ENCODE data around the gene VPS37B.
A peak's percentile ranks its signal among the peaks of the same experiment; 100 is the strongest.
"Not testable (repeated sequence)": the region's sequence is repeated elsewhere in the genome, so short reads cannot be mapped to it uniquely, and the experiment has no call there.

The VPS37B gene

DNA sequence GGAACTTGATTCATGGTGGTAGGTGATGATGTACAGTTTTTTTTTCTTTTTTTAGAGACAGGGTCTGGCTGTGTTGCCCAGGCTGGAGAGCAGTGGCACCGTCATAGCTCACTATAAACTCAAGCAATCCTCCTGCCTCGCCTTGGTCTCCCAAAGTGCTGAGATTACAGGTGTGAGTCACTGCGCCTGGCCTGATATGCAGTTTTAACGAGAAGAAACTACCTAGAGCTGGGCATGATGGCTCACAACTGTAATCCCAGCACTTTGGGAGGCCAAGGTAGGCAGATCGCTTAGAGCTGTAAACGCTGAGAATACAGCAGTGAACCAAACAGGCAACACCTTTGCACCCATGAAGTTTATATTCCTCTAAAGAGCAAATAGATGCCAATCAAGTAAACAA is 13.0 kb upstream of the VPS37B start:
- no peak for DNase-seq (ENCODE audit: low read depth in 4 of 4, low spot score in 1 of 4)

DNA sequence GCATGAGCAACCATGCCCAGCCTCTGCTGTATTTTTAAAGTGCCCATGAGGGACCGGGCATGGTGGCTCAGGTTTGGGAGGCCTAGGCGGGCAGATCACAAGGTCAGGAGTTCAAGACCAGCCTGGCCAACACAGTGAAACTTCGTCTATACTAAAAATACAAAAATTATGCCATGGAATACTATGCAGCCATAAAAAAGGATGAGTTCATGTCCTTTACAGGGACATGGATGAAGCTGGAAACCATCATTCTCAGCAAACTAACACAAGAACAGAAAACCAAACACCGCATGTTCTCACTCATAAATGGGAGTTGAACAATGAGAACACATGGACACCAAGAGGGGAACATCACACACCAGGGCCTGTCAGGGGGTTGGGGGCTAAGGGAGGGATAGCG is 9.3 kb upstream of the VPS37B start:
- DNase-seq (ENCODE audit: low read depth in 4 of 4, low spot score in 1 of 4): not testable (repeated sequence)

DNA sequence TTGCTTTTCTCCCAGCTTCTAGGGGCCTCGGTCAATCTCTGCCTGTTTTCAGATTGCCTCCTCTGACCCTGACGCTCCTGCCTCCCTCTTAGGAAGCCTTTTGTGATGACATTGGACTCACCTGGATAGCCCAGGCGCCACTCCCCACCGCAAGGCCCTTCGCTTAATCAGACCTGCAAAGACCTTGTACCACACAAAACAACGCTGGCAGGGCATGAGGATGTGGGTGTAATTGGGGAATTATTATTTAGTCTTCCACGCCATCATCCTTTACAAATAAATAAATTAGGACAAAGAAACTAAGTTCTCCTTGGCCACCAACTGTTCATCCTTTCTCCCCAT is 7.7 kb upstream of the VPS37B start:
- DNase-seq (ENCODE audit: low read depth in 4 of 4, low spot score in 1 of 4): no peak

DNA sequence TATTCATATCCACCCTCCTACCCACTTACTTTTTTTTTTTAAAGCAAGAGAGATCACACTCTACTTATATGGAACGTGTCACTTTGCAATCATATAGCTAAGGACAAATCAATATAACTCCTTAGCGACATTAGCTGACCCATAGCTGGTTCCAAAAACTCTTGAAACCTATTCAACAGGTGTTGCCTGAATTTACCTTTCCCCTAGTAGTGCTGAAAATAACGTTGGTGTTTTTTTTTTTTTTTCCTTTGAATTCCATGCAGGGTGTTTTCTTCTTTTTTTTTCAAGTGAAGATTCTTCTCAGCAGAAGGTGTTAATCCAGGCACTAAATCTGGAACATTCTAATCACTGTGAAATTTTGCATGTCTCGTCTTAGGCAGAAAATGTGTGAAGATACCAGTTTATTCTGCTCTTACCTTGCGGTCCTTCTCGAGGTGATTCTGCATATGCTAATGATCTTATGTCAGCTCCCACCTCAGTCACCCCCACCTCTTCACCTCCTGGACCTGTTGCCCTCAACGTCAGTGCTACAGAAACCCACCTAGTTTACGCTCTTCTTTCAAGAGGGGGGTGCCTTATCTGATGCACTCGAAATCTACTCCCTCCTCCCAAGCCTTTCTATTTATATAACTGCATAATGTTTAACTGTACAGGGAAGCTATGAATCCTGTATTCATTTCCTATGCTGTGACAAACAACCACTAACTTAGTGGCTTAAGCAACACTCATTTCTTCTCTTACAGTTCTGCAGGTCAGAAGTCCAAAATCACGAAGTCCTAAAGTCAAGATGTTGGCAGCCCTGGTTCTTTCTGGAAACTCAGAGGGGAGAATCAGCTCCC is 7.1 kb upstream of the VPS37B start:
- no peak for DNase-seq (ENCODE audit: low read depth in 4 of 4, low spot score in 1 of 4)

DNA sequence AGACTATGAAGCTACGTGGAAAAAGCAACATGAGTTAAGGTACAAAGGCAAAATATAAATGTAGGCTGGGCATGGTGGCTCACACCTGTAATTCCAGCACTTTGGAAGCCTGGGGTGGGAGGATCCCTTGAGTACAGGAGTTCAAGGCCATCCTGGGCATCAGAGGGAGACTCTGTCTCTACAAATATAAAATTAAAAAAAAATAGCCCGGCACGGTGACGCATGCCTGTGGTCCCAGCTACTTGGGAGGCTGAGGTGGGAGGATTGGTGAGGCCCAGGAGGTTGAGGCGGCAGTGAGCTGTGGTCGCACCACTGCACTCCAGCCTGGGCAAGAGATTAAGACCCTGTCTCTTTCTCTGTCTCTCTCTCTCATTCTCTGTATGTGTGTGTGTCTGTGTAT is 4.0 kb upstream of the VPS37B start:
- no peak for DNase-seq (ENCODE audit: low read depth in 4 of 4, low spot score in 1 of 4)

DNA sequence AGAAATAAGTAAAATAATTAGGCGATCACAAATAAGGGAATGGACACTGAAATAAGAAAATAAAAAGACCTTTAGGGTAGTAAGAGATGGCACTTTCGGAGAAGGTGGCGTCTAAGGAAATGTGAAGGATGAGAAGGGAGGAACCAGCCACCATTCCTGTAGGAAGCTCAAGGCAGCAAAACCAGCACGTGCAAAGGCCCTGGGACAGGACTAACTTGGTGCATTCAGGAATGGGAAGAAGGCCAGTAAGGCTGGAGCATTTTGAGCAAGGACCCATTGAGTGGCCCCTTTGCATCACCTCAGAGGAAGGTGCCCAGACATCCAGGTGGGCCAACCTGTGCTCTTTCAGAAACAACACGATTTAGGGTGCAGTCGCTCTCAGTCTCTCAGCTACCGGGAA is 738 bp upstream of the VPS37B start:
- no peak for DNase-seq (ENCODE audit: low read depth in 4 of 4, low spot score in 1 of 4)

DNA sequence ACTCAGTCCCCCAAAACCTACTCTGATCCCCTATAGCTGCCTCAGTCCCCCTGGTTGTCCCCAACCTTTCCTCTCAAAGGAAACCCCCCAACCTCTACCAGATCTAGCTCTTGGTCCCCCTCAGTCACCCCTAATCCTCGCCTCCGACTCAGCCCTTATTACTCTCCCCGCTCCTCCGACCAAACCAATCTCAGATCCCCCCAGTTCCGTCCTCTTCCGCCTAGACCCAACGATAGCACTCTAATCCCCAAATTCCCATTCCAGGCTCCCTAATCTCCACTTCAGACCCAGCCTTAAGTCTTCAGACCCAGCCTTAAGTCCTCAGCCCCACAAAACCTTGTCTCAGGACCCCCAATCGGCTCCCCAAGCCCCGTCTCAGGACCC is 612 bp downstream of the VPS37B start:
- no peak for DNase-seq (ENCODE audit: low read depth in 4 of 4, low spot score in 1 of 4)

DNA sequence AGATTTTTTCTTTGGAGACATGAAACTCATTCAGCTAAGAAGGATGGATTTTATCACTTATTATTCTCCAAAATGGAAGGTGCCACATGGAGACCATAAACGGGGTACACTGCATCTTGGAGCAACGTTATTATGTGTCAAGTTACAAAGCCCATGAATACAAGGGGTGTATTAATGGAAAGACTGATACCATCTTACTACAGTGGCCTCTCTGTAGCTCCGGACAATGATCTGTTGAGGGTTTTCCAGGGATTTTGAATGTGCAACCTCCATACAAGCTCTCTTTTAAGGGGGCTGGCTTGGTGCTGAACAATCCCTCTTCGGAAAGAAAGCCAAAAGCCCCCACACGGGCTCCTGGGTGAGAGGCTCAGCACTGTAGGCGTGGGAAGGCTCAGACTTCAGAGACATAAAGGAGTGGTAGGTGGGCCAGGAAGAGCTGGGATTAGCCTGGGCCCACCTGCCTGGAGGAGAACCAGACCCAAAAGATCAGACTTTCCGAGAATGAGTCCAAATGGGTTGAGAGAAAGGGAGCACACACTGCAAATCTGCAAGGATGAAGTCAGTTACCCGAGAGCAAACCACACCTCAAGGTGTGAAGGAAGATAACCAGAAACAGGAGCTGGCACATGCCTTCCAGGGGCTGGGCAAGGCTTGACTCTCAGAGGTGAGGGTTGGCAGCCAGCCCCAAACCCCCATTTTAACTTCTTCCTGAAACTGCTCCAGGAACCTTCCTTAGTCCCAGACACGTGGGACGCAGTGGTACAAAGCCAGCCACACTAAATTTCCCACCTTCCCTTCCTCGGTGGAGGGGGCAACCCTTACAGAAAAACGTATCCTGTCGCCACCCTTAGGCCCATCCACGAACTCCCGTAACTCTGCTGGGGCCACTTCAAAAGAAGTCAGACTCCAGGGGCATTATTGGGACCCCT is 1.5 kb downstream of the VPS37B start:
- no peak for DNase-seq (ENCODE audit: low read depth in 4 of 4, low spot score in 1 of 4)

DNA sequence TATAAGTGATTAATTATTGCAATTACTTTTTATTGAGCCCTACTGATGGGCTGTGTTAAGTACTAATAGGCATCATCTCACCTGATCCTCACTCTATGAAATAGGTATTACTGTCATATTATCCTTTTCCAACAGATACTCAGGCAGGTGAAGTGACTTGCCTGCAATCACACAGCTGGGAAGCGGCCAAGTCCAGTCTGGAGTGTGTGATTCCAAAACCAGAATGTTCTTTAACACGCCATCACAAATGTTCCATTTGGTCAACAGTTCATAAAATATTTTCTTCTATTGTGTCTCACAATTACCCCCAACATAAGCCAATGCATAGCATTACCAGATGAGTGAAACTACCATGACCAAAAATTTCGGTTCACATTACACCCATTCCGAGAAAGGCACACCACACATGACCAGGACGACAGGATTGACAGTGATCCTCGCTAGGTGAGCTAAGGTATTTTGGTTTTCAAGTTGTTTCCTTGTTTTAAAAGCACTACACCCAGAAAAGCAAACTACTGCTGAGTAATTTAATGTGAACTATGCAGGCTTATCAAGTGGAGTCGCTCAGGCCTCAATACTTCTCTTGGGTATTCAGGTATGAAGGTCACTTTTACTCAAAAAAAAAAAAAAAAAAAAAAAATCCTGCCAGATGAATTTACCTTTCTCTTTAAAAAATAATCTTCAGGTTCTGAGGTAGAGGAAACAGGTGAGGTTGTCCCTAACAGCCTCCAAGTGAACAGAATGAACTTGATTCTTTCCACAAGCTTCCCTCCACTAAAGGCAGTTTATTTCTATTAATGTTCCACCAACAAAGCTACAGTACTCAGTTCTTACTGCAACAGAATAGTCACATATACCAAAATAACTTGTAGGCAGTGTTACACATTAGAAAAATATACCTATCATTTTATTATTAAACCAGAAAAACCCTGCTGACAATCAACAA is 2.4 kb downstream of the VPS37B start:
- DNase-seq (ENCODE audit: low read depth in 4 of 4, low spot score in 1 of 4): no peak

DNA sequence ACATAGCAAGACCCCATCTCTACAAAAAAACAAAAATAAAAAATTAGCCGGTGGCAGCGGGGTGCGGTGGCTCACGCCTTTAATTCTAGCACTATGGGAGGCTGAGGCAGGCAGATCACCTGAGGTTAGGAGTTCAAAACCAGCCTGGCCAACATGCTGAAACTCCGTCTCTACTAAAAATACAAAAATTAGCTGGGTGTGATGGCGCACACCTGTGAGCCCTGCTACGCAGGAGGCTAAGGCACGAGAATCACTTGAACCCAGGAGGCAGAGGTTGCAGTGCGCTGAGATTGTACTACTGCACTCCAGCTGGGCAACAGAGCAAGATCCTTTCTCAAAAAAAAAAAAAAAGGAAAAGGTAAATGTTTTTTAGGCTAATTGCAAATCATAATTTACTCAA is 3.2 kb downstream of the VPS37B start:
- not testable (repeated sequence) for DNase-seq (ENCODE audit: low read depth in 4 of 4, low spot score in 1 of 4)

DNA sequence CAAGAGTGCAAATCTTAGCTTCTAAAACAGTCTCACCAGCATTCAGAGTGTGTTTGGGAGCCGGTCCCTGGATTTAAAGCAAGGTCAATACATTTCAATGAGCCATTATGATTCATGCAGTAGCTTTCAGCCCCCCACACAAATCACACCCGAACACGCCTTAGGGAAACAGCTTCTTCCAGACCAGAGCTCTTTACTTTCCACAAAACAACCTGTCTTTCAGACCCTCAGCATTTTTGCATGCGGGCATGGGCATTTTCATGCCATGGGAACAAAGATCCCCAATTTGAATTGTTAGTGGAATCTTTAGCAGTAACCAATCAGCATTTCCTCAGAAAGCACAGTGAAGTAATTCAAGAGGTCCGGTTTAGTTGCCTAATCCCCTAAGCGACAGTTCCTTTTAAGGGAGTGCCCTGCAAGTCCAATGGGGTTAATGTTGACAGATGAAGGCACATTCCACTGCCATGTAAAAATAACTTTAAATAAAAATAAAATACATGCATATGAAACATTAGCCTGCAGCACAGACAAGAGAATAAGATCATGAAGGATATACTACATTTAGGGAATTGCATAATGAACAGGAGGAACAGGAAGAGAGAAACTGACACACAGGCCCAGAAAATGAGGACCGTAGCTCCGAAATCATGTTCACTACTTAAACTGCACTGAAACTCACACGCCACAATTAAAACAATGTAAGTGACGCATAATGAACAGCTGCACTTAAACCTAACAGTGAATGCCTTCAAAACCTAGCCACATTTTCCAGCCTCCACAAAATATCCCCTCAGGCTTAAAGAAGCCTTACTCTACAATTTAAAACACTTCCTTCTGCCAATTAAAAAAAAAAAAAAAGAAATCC is 4.0 kb downstream of the VPS37B start:
- DNase-seq (ENCODE audit: low read depth in 4 of 4, low spot score in 1 of 4): no peak

DNA sequence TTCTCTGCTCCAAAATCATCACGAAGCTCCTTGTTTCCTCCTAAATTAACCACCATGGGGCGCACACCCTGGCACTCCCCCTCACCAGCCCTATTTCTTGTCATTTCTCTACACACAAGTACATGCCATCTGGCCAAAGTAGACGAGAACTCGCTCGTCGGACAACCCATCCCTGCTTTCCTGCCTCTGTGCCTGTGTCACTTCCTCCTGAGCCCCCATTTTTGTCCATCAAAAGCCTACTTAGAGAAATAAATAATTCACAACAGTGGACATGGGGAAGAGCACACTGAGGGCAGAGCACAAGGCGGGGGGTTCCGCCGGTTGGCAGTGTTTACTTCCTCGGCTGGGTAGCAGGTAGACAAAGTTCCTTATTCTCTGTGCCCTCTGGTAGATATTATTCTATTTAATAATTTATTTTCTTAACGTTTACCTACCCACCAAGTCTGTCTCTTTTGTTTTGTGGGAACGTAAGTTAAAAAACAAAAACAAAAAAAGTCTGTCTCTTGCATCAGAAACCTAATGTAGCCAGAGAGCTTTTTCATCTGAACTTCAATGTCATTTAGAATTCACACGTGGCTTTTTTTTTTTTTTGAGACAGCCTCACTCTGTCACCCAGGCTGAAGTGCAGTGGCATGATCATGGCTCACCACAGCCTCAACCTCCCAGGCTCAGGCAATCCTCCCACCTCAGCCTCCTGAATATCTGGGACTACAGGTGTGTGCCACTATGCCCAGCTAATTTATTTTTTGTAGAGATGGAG is 6.0 kb downstream of the VPS37B start:
- DNase-seq (ENCODE audit: low read depth in 4 of 4, low spot score in 1 of 4): no peak

DNA sequence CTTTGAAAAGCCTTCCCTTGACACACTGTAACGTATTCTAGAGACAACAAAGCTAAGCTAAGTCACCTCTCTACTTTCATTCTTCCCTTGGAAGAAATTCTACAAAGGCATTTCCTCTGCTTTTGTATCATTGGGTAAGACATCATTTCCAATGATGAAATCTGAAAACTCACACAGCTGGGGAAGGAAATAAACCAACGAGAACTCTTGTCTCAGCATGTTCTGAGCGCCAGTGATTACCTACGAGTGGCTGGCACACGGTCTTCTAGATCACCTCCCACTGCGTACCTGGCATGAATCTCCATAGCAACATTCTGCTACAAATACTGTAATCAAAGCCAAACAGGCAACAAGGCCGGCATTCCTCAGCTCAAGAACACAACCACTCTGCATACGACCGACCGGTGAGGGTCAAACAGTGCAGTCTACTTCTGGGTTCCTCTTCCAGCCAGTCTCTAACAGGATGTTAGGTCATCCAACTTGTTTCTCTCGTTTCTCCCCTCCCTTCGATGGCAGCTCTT is 7.6 kb downstream of the VPS37B start:
- DNase-seq (ENCODE audit: low read depth in 4 of 4, low spot score in 1 of 4): no peak

DNA sequence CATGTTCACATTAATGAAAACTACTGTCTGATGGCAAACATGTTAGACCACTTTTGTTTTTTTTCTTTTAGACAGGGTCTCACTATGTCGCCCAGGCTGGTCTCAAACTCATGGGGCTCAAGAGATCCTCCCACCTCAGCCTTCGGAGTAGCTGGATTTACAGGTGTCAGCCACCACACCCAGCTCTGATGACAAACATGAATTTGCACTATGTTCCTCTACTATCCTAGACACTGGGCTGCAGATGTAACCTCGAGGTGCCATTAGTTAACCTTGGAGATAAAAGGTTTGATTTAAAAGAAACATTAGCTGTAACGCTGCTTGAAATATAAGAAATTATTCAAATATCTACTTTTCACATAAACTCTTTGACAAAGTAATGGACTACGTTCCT is 8.1 kb downstream of the VPS37B start:
- no peak for DNase-seq (ENCODE audit: low read depth in 4 of 4, low spot score in 1 of 4)

DNA sequence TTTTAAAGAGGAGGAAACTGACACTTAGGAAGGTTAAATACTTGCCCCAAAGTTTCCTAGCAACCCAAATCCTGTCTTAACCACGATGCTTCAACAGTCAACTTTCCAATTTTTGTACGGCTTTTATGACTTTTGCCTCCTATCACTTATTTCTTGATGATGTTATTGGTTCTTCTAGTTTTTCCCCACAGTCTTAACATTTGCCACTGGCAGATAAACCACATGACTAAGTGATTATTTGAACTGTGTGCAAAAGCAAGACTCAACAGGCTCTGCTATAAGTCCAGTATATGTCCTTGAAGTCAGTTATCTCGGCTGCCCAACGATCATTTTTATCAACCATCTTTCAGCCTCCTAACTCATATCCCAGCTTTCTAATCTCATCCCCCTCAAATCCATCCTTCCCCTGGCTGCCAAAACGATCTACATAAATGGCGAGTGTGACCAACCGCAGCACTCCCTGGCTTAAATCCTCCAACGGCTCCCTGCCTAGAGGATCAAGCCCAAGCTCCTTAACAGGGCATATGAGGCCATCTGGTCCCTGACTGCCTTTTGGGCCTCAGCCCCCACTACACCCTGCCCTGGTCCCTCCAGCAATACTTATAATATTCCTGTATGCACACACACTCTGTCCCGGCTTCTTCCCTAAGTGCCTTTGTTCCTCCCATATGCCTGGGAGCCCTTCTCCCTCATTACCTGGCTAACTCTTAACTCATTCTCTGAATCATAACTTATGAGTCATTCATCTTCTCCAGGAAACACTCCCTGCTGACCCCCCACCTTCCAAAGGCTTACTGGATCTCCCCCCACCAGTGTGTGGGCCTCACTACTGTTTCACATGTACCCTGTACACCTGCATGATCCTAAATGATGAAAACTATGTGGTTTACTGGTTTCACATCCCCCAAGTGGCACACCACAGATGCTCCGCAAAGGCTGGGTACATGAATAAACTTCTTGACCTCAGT is 8.8 kb downstream of the VPS37B start:
- DNase-seq (ENCODE audit: low read depth in 4 of 4, low spot score in 1 of 4): peak in 1 of 4 experiments; percentile 36

DNA sequence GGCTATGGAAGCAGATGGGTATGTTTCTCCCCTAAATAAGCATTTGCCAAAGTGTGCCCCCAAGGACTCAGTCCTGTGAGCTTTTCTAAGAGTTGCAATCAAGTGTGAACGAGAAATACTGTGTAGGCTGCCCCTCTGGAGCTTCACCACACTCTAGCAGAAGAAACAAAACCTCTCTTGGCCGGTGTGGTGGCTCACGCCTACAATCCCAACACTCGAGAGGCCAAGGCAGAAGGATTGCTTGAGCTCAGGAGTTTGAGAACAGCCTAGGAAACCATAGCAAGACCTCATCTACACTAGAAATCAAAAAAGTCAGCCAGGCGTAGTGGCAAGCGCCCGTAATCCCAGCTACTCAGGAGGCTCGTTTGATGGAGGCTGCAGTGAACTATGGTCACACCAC is 9.8 kb downstream of the VPS37B start:
- DNase-seq (ENCODE audit: low read depth in 4 of 4, low spot score in 1 of 4): no peak

DNA sequence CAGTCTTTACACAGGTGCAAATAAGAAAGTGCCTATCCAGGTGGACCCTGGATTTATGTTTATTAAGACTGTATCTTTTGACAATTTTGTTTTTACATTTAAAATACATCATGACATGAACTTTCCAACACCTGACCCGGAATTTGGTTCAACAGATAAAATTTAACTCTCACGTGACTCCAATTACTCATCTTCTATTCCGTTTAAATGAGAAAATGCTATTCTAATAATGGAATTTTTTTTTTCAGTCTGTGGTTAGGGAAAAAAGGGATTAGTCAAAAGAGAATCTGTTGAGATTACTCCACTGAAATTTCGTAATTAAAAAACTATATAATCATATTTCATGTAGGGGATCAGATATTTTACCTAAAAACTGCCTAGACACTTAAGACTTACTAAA is 11.1 kb downstream of the VPS37B start:
- no peak for DNase-seq (ENCODE audit: low read depth in 4 of 4, low spot score in 1 of 4)
